B cell (primary cell): ENCODE measurements around the gene ZNF407. TPM values are rescaled to one million over a fixed set of nuclear protein-coding genes. Genes with fewer than 3 reads are reported as not detected.

ENCODE experiments used
- ATAC-seq: fragments of 200-7000 bp; cut with Tn5 transposase; one replicate; pipeline ENCODE4 v1.10.0; 2021; ENCODE audit warnings: low read depth, mild to moderate bottlenecking, moderate number of reproducible peaks, moderate library complexity
- CTCF ChIA-PET: fragments of 350-600 bp; sonication (Branson Sonifier 250); formaldehyde crosslinking; loops from one replicate; lab custom pipeline; 2021; ENCODE audit warnings: antibody characterized with exemption, inconsistent platforms; lab: Charles Lee
- POLR2A ChIA-PET: fragments of 350-600 bp; sonication (Branson Sonifier 250); formaldehyde crosslinking; loops from one replicate; lab custom pipeline; 2021; ENCODE audit warnings: antibody characterized with exemption; lab: Charles Lee
- DNase-seq: peaks from one replicate; pipeline ENCODE4 v3.0.0; 2013
- H2AFZ ChIP-seq: 2 replicates; pipeline ENCODE4 v1.6.1; 2012; ENCODE audit warnings: mild to moderate bottlenecking, low read depth, low read length; ENCODE audit not compliant: insufficient read depth, poor library complexity, severe bottlenecking
- H3K27ac ChIP-seq, 2 donors: 1 replicate in 1 of 2; 2 replicates in 1 of 2; pipeline ENCODE4 v1.5.1; 2012 to 2013; ENCODE audit warnings: low read length in 2 of 2, mild to moderate bottlenecking in 2 of 2, moderate library complexity in 1 of 2
- H3K27me3 ChIP-seq, 4 experiments: fragments of 200-600 bp in 1 of 4; sonication (generic) in 1 of 4; replicated peaks in 1 of 4; 1 replicate in 2 of 4; 2 replicates in 2 of 4; pipeline versions ENCODE4 v1.6.1 to v1.7.0; 2013 to 2016; ENCODE audit warnings: low read length in 3 of 4, mild to moderate bottlenecking in 2 of 4, mixed read lengths in 1 of 4, moderate library complexity in 1 of 4; ENCODE audit not compliant: insufficient read depth in 4 of 4, control insufficient read depth in 3 of 4; ENCODE audit errors: control extremely low read depth in 1 of 4
- H3K36me3 ChIP-seq, 2 experiments: replicated peaks in 1 of 2; 1 replicate in 1 of 2; 2 replicates in 1 of 2; pipeline versions ENCODE4 v1.6.1 to v1.7.1; 2013; ENCODE audit warnings: low read length in 1 of 2; ENCODE audit not compliant: insufficient read depth in 2 of 2, control insufficient read depth in 1 of 2; ENCODE audit errors: control extremely low read depth in 1 of 2, extremely low read depth in 1 of 2
- H3K4me1 ChIP-seq, 2 donors: fragments of 200-600 bp in 1 of 2; sonication (generic) in 1 of 2; 1 replicate in 1 of 2; 2 replicates in 1 of 2; pipeline versions ENCODE4 v1.5.1 to v1.6.1; 2013 to 2017; ENCODE audit warnings: low read length in 2 of 2; ENCODE audit not compliant: control insufficient read depth in 2 of 2, insufficient read depth in 2 of 2
- H3K4me2 ChIP-seq: replicated peaks from 2 replicates; pipeline ENCODE3; 2012; ENCODE audit warnings: mild to moderate bottlenecking, low read depth, low read length; ENCODE audit not compliant: poor library complexity, severe bottlenecking
- H3K4me3 ChIP-seq, 5 experiments: fragments of 200-600 bp in 1 of 5; sonication (generic) in 1 of 5; 1 replicate in 3 of 5; 2 replicates in 2 of 5; pipeline versions ENCODE4 v1.5.1 to v1.7.0; 2011 to 2016; ENCODE audit warnings: low read length in 4 of 5, mild to moderate bottlenecking in 4 of 5, low read depth in 2 of 5, control low read depth in 1 of 5, moderate library complexity in 1 of 5; ENCODE audit not compliant: insufficient read depth in 1 of 5; ENCODE audit errors: control extremely low read depth in 1 of 5, extremely low read depth in 1 of 5
- H3K79me2 ChIP-seq: fragments of 200-600 bp; sonication (generic); one replicate; pipeline ENCODE4 v1.6.0; 2016; ENCODE audit warnings: low read length; ENCODE audit not compliant: control insufficient read depth, insufficient read depth
- H3K9ac ChIP-seq: fragments of 200-600 bp; sonication (generic); 2 replicates; pipeline ENCODE4 v1.6.1; 2017; ENCODE audit warnings: mild to moderate bottlenecking, low read length, moderate library complexity
- H3K9me3 ChIP-seq, 3 donors: one replicate each; pipeline versions ENCODE4 v1.6.1 to v1.7.1; 2013; ENCODE audit warnings: low read length in 2 of 3; ENCODE audit not compliant: control insufficient read depth in 2 of 3, insufficient read depth in 1 of 3; ENCODE audit errors: control extremely low read depth in 1 of 3
- H4K20me1 ChIP-seq: 2 replicates; pipeline ENCODE4 v1.6.0; 2012; ENCODE audit warnings: mild to moderate bottlenecking, low read length; ENCODE audit not compliant: insufficient read depth, control insufficient read depth, poor library complexity, severe bottlenecking
- H3K27ac Mint-ChIP-seq: one replicate; pipeline ENCODE4 v1.8.0; 2021; ENCODE audit warnings: mixed read lengths
- H3K27me3 Mint-ChIP-seq: one replicate; pipeline ENCODE4 v1.8.0; 2021; ENCODE audit warnings: mixed read lengths
- H3K4me1 Mint-ChIP-seq: one replicate; pipeline ENCODE4 v1.8.0; 2021; ENCODE audit warnings: mixed read lengths
- H3K4me3 Mint-ChIP-seq: one replicate; pipeline ENCODE4 v1.8.0; 2021; ENCODE audit warnings: mixed read lengths
- H3K9me3 Mint-ChIP-seq: one replicate; pipeline ENCODE4 v1.8.0; 2022; ENCODE audit warnings: mixed read lengths; ENCODE audit not compliant: insufficient read depth
- CTCF ChIP-seq: fragments of 200-600 bp; IDR thresholded peaks from one replicate; pipeline ENCODE4 v1.8.0; 2022; ENCODE audit warnings: antibody characterized with exemption, mild to moderate bottlenecking
- EZH2 ChIP-seq: IDR thresholded peaks from 2 replicates; pipeline ENCODE4 v1.6.1; 2012; ENCODE audit warnings: borderline replicate concordance, low read depth, mild to moderate bottlenecking, moderate library complexity, low read length; ENCODE audit not compliant: insufficient read depth, poor library complexity, severe bottlenecking
- WGBS: methylation state at CpG from one replicate; pipeline ENCODE4 v1.1.5; 2013; ENCODE audit warnings: missing lambda C conversion rate; ENCODE audit not compliant: insufficient coverage; 5-methylcytosine and 5-hydroxymethylcytosine counted together
- intact Hi-C: fragments of 100-400 bp; cut with micrococcal nuclease; formaldehyde crosslinking; loops from one replicate; pipeline ENCODE4 v1.10.0; 2022
- polyA plus RNA-seq: library from polyadenylated mRNA; depleted of rRNA; stranded (reverse); fragments of >200 nt; gene quantifications from 2 replicates; pipeline ENCODE4 v1.2.3, GENCODE V29; 2012
- total RNA-seq, 2 donors: library from RNA; stranded (reverse); fragments of 120-200 nt in 1 of 2; gene quantifications; 1 replicate in 1 of 2; 2 replicates in 1 of 2; pipeline versions ENCODE4 v1.2.3 to v1.2.4, GENCODE V29; 2013 to 2022

The ZNF407 gene
- total and polyA plus RNA-seq, 2 donors (not counting 1 experiment from before 2014, with no cell fraction given): 4.5 to 37.1 TPM

- CTCF ChIA-PET: no interaction called here
- no peak for DNase-seq
- Histone ChIP-seq H3K36me3 (peaks cover 2 to 17% of the 10 kb centered on the region in 2 experiments), H2AFZ (no peak overlapping the region), H3K9ac (no peak overlapping the region), H3K79me2 (no peaks in the 10 kb centered on the region), H3K4me1 (no peaks in the 10 kb centered on the region), H3K27me3 (no peaks in the 10 kb centered on the region), H3K4me2 (no peak overlapping the region), H3K4me3 (no peak overlapping the region), H3K27ac (no peak overlapping the region), H4K20me1 (no peaks in the 10 kb centered on the region), H3K9me3 (no peaks in the 10 kb centered on the region)
- intact Hi-C loops: no loop called here
- Mint-ChIP-seq H3K27ac (no peak overlapping the region), H3K27me3 (no peaks in the 10 kb centered on the region), H3K4me1 (no peaks in the 10 kb centered on the region), H3K4me3 (no peak overlapping the region), H3K9me3 (no peaks in the 10 kb centered on the region)
- POLR2A ChIA-PET: no interaction called here
- 96% methylated on average over 11 of the region's 13 CpGs for WGBS
- ATAC-seq: no peak
- TF ChIP-seq CTCF (no peak), EZH2 (no peak)
Observed at GRCh38 chr18:74921057-74921820, 323.6 kb downstream of the ZNF407 start.

- intact Hi-C loops: no loop called here
- ATAC-seq (no peak), DNase-seq (no peak)
- no peaks in the 10 kb centered on the region for H3K27me3 ChIP-seq
- H3K36me3 ChIP-seq: peaks cover 2 to 11% of the 10 kb centered on the region in 2 experiments
- no peaks in the 10 kb centered on the region for H3K9me3 Mint-ChIP-seq
- no peak overlapping the region for H3K4me3 Mint-ChIP-seq
- no peaks in the 10 kb centered on the region for H3K4me1 Mint-ChIP-seq
- H3K9me3 ChIP-seq: no peaks in the 10 kb centered on the region
- no peak overlapping the region for H3K4me2 ChIP-seq
- TF ChIP-seq CTCF (no peak), EZH2 (no peak)
- no peaks in the 10 kb centered on the region for H3K79me2 ChIP-seq
- H3K27ac Mint-ChIP-seq: no peak overlapping the region
- no peaks in the 10 kb centered on the region for H3K27me3 Mint-ChIP-seq
- H3K9ac ChIP-seq: no peak overlapping the region
- H4K20me1 ChIP-seq: no peaks in the 10 kb centered on the region
- no CpG with 5 or more reads among the region's 2 CpGs for WGBS
- H3K27ac ChIP-seq: no peak overlapping the region
- no peaks in the 10 kb centered on the region for H3K4me1 ChIP-seq
- CTCF ChIA-PET: no interaction called here
- POLR2A ChIA-PET: no interaction called here
- H2AFZ ChIP-seq: no peak overlapping the region
- no peak overlapping the region for H3K4me3 ChIP-seq
Observed at GRCh38 chr18:74926051-74926450, 328.4 kb downstream of the ZNF407 start.
